Ishikawa (cell line): ENCODE results near the gene DDIAS.

ENCODE experiments used
- CREB1 ChIP-seq: IDR thresholded peaks from 2 replicates; pipeline ENCODE4 v1.6.1; 2012; ENCODE audit warnings: low read depth
- EP300 ChIP-seq: IDR thresholded peaks from 2 replicates; pipeline ENCODE4 v1.6.1; 2012; ENCODE audit warnings: borderline replicate concordance
- FOXM1 ChIP-seq: IDR thresholded peaks from 2 replicates; pipeline ENCODE4 v1.6.1; 2012; ENCODE audit warnings: low read depth, borderline replicate concordance
- NFIC ChIP-seq: IDR thresholded peaks from 2 replicates; pipeline ENCODE4 v1.6.1; 2012
- RAD21 ChIP-seq: IDR thresholded peaks from 2 replicates; pipeline ENCODE4 v1.6.1; 2012; ENCODE audit warnings: low read depth
- REST ChIP-seq: IDR thresholded peaks from 2 replicates; pipeline ENCODE4 v1.6.1; 2012; ENCODE audit warnings: low read depth, mild to moderate bottlenecking
- TAF1 ChIP-seq: IDR thresholded peaks from 2 replicates; pipeline ENCODE4 v1.6.1; 2012; ENCODE audit warnings: low read depth, mild to moderate bottlenecking
- YY1 ChIP-seq: IDR thresholded peaks from 2 replicates; pipeline ENCODE4 v1.6.1; 2012; ENCODE audit warnings: low read depth
- ZBTB7A ChIP-seq: IDR thresholded peaks from 2 replicates; pipeline ENCODE4 v1.6.1; 2012; ENCODE audit warnings: low read depth

GRCh38 chr11:82890936-82891335 lies 10.6 kb upstream of the DDIAS start:
- TF ChIP-seq NFIC, result no peak
- no peak for TF ChIP-seq TAF1
- no peak for TF ChIP-seq EP300
- no peak for TF ChIP-seq FOXM1
- no peak for TF ChIP-seq CREB1
- TF ChIP-seq ZBTB7A, result no peak
- no peak for TF ChIP-seq RAD21
- TF ChIP-seq REST, result no peak
- TF ChIP-seq YY1, result no peak
